Activated naive CD8-positive, alpha-beta T cell treated with anti-CD3 and anti-CD28 coated beads, Interleukin-2, amount 50 U/mL, for 24 hours (primary cell): Measurements from ENCODE around the gene MON1A.

ENCODE experiments used
- ATAC-seq: fragments of 150-1000 bp; cut with Tn5 transposase; one replicate; pipeline ENCODE4 v1.10.0; 2021
- DNase-seq: peaks from one replicate; pipeline ENCODE4 v3.0.0; 2021
- H3K27ac Mint-ChIP-seq: one replicate; pipeline ENCODE4 v1.8.0; 2021; ENCODE audit warnings: mild to moderate bottlenecking, mixed read lengths
- H3K27me3 Mint-ChIP-seq: one replicate; pipeline ENCODE4 v1.8.0; 2021; ENCODE audit warnings: mixed read lengths
- H3K36me3 Mint-ChIP-seq: one replicate; pipeline ENCODE4 v1.8.0; 2021; ENCODE audit warnings: low read depth, mixed read lengths
- H3K4me1 Mint-ChIP-seq: one replicate; pipeline ENCODE4 v1.8.0; 2021; ENCODE audit warnings: mixed read lengths
- H3K4me3 Mint-ChIP-seq: one replicate; pipeline ENCODE4 v1.8.0; 2021; ENCODE audit warnings: mild to moderate bottlenecking, moderate library complexity, mixed read lengths
- H3K9me3 Mint-ChIP-seq: one replicate; pipeline ENCODE4 v1.8.0; 2021; ENCODE audit warnings: mixed read lengths

Gene MON1A

DNA sequence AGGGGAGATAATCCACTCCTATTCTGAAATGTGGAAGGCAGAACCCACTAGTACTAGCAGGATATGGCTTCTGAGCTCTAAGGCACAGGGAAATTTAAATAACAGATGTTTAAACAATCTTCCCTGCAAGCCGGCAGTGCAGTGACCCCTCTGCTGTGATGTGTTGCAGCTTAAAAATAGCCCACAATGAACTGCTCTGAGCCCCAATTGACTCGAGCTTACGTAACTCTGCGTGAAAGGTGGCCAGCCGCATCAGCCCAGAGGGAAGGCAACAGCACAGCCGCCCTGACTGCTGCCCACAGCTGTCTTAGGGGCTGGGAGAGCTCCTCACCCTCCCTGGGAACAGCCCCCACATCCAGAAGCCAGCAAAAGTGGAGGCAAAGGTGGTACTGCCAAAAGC lies 47.4 kb downstream of the MON1A start:
- Mint-ChIP-seq H3K27ac (no peak overlapping the region), H3K9me3 (no peaks in the 10 kb centered on the region), H3K4me3 (no peak overlapping the region), H3K27me3 (no peaks in the 10 kb centered on the region), H3K36me3 (no peaks in the 10 kb centered on the region), H3K4me1 (no peaks in the 10 kb centered on the region)
- DNase-seq (no peak), ATAC-seq (no peak)

DNA sequence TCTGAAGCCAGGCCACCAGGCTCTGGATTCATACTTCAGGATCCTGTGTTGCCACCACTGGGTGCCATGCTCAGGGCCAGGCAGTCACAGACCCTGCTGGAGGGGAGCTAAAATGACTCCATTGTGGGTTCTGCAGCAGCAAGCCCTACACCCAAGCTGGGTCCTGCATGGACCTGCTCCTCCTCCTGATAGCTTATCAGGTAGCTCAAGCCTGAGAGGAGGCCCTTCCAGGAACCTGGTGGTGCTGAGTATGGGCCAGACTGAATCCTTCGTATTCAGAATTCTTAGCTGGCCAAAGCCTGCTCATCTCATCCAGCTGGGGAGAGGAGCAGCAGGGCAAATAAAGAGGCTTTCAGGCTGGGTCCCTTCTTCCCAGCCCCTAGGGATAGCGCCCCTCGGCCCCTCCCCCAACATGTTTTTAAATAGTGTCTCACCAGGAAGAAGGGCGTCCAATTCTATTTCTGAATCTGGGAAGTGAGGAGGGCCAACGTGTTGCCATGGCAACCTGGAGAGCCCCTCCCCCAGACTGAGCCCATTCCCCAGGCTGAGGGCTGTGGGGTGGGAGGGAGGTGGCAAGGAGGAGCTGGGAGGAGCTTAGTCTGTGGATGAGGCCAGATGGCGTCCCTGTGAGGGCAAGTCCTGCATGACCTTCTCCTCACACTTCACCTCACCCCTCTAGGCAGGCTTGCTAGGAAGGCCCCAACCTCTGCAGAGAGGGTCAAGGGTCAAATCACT lies 48.9 kb downstream of the MON1A start:
- Mint-ChIP-seq H3K4me3 (no peak overlapping the region), H3K27me3 (no peaks in the 10 kb centered on the region), H3K27ac (no peak overlapping the region), H3K9me3 (no peaks in the 10 kb centered on the region), H3K36me3 (no peaks in the 10 kb centered on the region), H3K4me1 (no peaks in the 10 kb centered on the region)
- ATAC-seq (no peak), DNase-seq (no peak)

DNA sequence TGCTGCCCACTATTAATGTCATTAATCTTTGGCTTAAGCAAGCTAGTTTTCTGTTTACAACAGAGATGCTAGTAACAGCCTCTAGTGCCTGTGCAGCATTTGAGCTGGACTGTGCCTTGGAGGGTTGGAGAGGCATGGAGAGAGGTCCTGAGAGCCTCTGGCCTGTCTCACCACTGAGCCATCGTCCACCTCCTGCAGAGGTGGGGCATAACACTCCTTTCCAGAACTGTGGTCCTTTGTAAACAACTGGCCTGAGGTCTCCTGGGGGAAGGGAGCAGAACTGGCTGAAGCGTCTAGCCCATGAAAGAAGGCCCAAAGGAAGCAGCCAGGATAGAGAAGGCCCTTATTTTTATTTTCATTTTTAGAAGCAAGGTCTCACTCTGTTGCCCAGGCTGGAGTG lies 49.9 kb downstream of the MON1A start:
- ATAC-seq (no peak), DNase-seq (no peak)
- H3K27ac Mint-ChIP-seq, result no peak overlapping the region
- no peaks in the 10 kb centered on the region for H3K9me3 Mint-ChIP-seq
- H3K27me3 Mint-ChIP-seq, result no peaks in the 10 kb centered on the region
- no peaks in the 10 kb centered on the region for H3K4me1 Mint-ChIP-seq
- no peak overlapping the region for H3K4me3 Mint-ChIP-seq
- no peaks in the 10 kb centered on the region for H3K36me3 Mint-ChIP-seq

DNA sequence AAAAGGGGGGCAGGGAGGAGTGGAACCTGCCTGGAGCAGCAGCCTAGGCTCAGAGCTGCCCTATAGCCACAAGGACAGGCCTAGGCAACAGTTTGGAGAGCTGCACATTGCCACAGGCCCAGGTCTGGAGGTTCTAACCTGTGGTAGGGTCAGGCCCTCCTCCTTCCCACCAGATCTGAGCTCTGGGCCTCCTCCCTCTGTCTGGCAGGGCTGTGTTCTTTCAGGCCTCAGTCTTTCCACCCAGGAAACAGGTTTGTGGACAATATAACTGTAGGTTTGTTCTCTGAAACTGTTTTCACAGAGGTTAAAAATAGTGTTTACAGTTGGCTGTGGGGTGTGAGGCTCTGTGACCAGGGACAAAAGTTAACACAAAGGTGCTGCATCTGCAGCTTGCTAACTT lies 50.9 kb downstream of the MON1A start:
- no peak overlapping the region for H3K4me3 Mint-ChIP-seq
- H3K36me3 Mint-ChIP-seq, result no peaks in the 10 kb centered on the region
- ATAC-seq (no peak), DNase-seq (no peak)
- no peaks in the 10 kb centered on the region for H3K4me1 Mint-ChIP-seq
- H3K27ac Mint-ChIP-seq, result no peak overlapping the region
- no peaks in the 10 kb centered on the region for H3K9me3 Mint-ChIP-seq
- no peaks in the 10 kb centered on the region for H3K27me3 Mint-ChIP-seq

DNA sequence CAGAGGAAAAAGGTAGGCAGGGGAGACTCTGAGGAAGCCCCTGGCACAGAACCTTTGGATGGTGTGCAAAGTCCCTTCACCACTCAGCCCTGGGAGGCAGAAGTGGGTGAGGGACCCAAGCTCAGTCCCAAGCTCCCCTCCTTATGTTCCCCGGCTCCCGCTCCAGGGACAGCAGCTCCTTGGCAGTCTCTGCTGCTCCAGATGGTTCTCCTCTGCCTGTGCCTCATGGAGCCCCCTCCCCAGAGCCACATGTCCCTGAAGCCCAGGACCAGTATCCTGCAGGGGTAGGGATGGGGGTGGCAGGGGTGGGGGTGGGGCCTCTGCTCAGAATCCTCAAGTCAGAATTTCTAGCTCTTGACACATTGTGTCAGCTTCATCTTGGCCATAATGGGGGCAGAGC lies 51.9 kb downstream of the MON1A start:
- no peaks in the 10 kb centered on the region for H3K27me3 Mint-ChIP-seq
- H3K27ac Mint-ChIP-seq, result no peak overlapping the region
- DNase-seq (no peak), ATAC-seq (no peak)
- H3K4me1 Mint-ChIP-seq, result peaks cover 7% of the 10 kb centered on the region
- no peaks in the 10 kb centered on the region for H3K36me3 Mint-ChIP-seq
- no peaks in the 10 kb centered on the region for H3K9me3 Mint-ChIP-seq
- no peak overlapping the region for H3K4me3 Mint-ChIP-seq

DNA sequence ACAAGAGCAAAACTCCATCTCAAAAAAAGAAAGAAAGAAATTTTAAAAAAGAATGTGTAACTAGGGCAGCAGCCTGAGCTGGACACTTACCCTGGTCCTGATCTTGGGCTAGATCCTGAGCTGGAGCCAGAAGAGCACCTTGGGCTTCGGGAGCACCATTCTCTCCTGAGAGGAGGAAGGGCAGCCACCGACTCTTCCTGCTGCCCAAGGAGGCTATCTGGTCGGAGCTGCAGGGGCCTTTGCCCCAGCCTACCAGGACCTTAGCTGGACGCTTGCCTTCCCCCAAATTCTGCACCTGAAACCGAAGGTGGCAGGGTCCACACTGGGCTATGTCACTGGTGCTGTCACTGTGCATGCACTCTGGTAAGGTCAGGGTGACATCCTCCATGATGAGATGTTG lies 53.0 kb downstream of the MON1A start:
- Mint-ChIP-seq H3K4me3 (no peak overlapping the region), H3K27me3 (no peaks in the 10 kb centered on the region), H3K9me3 (no peaks in the 10 kb centered on the region), H3K36me3 (no peaks in the 10 kb centered on the region), H3K4me1 (peaks cover 10% of the 10 kb centered on the region), H3K27ac (no peak overlapping the region)
- DNase-seq, result no peak
- ATAC-seq, result no peak

DNA sequence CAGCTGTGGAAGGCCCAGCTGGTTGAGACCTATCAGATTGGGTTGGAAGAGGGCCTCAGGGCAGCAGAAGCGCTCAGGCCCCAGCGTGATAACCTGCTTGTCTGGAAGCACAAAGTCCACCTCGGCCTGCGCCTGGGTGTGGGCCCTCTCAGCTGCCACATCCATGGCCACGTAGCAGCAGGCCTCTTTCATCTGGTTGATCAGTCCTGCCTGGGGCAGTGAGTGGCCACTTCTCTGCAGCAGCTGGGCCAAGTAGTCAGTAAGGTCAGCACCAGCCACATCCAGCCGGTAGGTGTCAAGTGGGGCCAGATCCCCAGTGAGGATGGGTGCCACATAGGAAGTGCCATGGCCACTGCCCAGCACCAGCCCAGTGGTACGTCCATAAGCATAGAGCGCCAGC lies 56.0 kb downstream of the MON1A start:
- Mint-ChIP-seq H3K4me1 (peaks cover 10% of the 10 kb centered on the region), H3K27ac (no peak overlapping the region), H3K9me3 (no peaks in the 10 kb centered on the region), H3K36me3 (no peaks in the 10 kb centered on the region), H3K4me3 (no peak overlapping the region), H3K27me3 (peaks cover 18% of the 10 kb centered on the region)
- DNase-seq, result no peak
- ATAC-seq, result no peak

DNA sequence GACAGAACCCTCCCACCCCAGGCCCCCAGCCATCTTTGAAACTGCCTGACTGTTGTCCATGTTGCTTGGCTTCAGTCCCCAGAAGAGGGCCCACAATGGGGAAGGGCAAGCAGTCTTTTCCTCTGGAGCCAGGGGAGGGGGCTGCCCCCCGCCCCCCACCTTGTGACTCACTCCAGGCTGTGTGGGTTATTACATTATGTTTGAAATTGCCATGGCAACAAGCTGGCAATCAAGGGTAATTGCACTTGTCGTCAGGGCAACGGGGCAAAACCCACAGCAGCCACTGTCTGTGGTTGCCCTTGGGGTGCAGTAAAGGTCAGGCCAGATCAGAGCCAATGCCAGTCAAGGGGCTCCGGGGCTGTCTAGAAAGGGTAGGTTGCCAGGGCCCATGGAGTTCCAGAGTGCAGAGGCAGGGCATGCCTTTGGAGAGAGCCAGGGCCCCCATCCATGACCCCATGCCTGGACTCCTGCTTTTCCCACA lies 56.8 kb downstream of the MON1A start:
- peak; percentile 51 for DNase-seq
- no peak overlapping the region for H3K4me3 Mint-ChIP-seq
- H3K27ac Mint-ChIP-seq, result peak overlapping the region; percentile 65
- peaks cover 10% of the 10 kb centered on the region for H3K4me1 Mint-ChIP-seq
- no peaks in the 10 kb centered on the region for H3K36me3 Mint-ChIP-seq
- peak; percentile 72 for ATAC-seq
- peaks cover 26% of the 10 kb centered on the region for H3K27me3 Mint-ChIP-seq
- H3K9me3 Mint-ChIP-seq, result no peaks in the 10 kb centered on the region

DNA sequence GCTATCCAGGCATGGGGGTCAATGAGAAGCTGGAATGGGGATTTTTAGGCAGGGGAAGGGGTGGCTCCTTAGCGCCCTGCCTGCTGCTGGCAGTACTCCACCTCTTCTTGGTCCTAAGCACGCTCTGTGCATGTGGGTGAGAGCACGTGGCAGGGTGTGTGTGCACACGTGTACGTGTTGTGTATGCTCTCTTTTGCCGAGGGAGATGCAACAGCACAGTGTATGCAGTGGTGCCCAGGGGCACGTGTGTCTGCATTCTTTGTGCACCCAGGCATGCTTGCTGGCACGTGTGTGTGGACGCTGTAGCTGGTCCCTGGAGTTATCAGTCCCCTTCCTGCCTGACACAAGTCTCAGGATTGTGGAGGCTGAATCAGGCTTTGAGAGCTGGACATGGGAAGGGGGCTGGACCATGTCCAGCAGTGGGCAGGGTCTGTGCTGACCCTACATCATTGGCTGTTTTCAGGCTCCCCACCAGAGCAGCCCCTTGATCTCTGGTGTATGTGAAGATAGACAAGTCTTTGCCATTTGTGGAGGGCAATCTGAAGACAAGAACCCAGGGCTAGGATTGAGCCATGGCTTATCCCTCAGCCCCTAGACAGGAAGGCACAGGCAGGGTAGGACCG lies 58.0 kb downstream of the MON1A start:
- no peak overlapping the region for H3K27ac Mint-ChIP-seq
- peaks cover 10% of the 10 kb centered on the region for H3K4me1 Mint-ChIP-seq
- H3K36me3 Mint-ChIP-seq, result no peaks in the 10 kb centered on the region
- ATAC-seq (no peak), DNase-seq (no peak)
- peaks cover 34% of the 10 kb centered on the region for H3K27me3 Mint-ChIP-seq
- no peak overlapping the region for H3K4me3 Mint-ChIP-seq
- H3K9me3 Mint-ChIP-seq, result no peaks in the 10 kb centered on the region

DNA sequence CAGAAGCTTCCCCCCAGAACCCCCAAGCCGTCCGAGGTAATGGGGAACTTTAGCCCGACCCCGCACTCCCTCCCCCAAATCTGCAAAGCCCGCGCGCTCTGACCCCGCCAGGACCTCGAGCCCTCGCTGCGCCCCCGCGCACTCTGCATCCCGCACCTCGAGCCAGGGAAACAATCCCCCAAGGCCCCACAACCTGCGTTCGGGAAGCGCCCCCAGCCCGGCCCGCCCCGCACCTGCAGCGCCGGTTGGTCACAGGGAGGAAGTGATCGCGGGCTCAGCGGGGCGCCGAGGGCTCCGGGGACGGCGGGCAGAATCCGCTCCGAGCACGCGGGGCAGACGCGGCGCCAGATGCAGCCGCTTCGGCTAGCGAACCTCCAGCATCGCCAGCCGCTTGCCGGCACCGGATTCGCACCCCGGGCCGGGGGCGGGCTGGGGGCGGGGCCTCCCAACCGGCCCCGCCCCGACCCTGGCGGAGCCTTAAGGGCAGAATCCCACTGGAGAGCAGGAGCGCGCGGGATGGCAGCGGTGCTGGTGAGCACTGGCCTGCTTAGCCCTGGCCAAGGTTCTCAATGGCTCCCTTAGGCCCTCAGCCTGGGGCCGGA lies 60.0 kb downstream of the MON1A start, which contains the start of gene CAMKV:
Gene CAMKV (minus strand): TSS at position 382 of the 602 bp plus-strand sequence. CDS start 7,518 bp downstream, outside the sequence.
- H3K4me3 Mint-ChIP-seq, result peak within 1 kb of the TSS; percentile 21
- no peak within 1 kb of the TSS for H3K27ac Mint-ChIP-seq

DNA sequence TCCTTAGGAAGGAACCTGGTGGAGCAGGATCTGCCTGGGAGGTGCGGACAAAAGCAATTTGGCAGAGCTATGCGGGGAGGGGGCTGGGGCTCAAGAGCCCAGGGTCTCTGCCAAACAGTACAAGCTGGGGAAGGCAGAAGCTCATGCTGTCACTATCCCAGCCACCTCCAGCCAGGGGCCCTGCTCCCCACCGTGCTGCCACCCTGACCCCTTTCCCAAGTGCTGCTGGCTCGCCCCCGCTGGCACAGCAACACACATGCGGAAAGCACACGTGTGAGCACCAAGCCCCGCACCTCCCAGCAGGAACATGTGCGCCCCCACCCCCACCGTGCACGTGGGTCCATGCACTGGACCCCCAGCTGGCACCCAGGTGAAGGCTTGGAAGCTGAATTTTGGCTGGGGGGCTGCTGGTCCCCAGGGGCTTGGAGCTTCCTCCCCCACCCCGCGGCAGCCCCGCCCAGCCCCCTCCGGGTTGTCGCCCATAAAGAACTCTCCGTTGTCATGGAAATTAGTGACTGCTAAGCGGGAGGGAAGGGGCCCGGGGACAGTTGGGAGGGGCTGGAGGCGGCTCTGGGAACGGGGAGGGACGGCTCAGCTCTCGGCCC lies 60.6 kb downstream of the MON1A start:
- Mint-ChIP-seq H3K4me1 (peaks cover 10% of the 10 kb centered on the region), H3K4me3 (peak overlapping the region; percentile 21), H3K27me3 (peaks cover 34% of the 10 kb centered on the region), H3K9me3 (no peaks in the 10 kb centered on the region), H3K27ac (no peak overlapping the region), H3K36me3 (no peaks in the 10 kb centered on the region)
- ATAC-seq, result no peak
- DNase-seq, result peak; percentile 9

More for the DNA sequence above, 60.0 kb downstream of the MON1A start, which contains the start of gene CAMKV:
- Mint-ChIP-seq H3K9me3 (no peaks in the 10 kb centered on the region), H3K27me3 (peaks cover 34% of the 10 kb centered on the region), H3K36me3 (no peaks in the 10 kb centered on the region), H3K4me1 (peaks cover 10% of the 10 kb centered on the region)
- ATAC-seq (peak; percentile 10), DNase-seq (peak; percentile 38)

DNA sequence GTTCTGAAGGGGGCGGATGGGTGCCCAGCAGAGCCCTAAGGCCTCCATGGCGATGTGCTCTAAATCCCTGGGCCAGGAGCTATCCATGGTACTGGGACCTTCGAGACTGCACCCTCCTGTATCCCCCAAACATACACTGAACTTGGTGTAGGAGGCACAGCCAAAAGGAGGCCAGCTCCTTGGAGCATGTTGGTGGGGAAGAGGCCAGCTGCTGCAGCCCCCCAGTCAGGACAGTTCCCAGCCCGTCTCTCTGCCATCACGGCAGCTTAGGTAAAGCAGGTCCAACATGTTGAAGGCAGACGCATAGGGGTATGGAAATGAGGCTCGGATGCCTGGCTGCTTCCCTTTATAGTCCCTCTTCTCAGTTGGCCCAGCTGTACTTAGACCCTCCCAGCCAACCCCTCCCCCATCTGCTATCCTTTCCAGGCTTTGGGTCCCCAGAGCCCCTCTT lies 61.7 kb downstream of the MON1A start:
- no peak for ATAC-seq

DNA sequence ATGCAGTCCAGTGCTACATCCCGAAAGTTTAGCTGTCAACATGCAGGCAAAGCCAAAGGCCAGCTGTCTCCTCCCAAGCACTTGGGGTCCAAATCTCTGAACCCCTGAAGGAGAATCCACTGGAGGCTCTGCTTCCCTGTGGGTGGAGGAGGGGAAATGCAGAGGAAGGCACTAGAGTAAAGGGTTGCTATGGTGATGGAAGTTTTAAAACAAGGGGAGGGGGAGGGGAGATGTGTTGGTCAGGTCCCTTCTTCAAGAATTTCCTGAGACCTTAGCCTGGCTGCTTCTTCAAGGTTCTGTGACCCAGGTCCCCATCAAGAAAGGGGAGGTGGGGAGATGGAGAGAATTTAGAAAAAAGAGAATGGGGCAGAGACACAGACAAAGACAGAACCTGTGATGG lies 62.2 kb downstream of the MON1A start:
- H3K4me1 Mint-ChIP-seq, result peaks cover 3% of the 10 kb centered on the region
- H3K4me3 Mint-ChIP-seq, result no peak overlapping the region
- no peaks in the 10 kb centered on the region for H3K36me3 Mint-ChIP-seq
- peaks cover 35% of the 10 kb centered on the region for H3K27me3 Mint-ChIP-seq
- no peak overlapping the region for H3K27ac Mint-ChIP-seq
- no peak for ATAC-seq
- H3K9me3 Mint-ChIP-seq, result no peaks in the 10 kb centered on the region
- DNase-seq, result no peak

More for the DNA sequence above, 61.7 kb downstream of the MON1A start:
- no peak overlapping the region for H3K27ac Mint-ChIP-seq
- peak; percentile 24 for DNase-seq
- H3K36me3 Mint-ChIP-seq, result no peaks in the 10 kb centered on the region
- no peaks in the 10 kb centered on the region for H3K9me3 Mint-ChIP-seq
- peak overlapping the region; percentile 6 for H3K4me3 Mint-ChIP-seq
- H3K4me1 Mint-ChIP-seq, result peaks cover 5% of the 10 kb centered on the region
- peaks cover 35% of the 10 kb centered on the region for H3K27me3 Mint-ChIP-seq

DNA sequence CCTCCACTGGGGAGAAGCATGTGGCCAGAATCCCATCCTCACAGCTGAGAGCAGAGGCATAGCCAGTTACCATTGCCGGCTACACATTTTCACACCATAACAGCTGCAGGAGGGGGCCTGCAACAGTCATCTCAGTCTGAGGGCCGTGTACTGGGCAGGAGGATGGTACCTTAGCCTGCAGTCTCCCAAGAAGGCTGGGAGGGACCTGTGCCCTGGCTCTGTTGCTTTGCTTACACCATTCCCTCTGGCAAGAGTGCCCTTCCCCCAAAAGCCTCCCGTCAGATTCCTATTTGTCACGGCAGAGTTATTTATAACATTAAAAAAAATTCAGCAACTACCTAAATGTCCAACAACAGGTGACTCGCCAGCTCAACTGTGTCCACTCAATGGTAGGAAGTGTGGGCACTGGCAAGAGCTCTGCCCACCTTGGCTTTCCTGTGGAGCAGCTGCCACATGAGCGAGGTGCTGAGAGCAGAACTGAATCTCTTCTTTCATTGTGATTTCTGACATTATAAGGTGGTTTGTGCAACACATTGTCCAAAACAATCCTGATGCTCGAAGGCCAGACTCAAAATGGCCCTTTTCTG lies 64.3 kb downstream of the MON1A start:
- H3K4me1 Mint-ChIP-seq, result no peaks in the 10 kb centered on the region
- H3K36me3 Mint-ChIP-seq, result no peaks in the 10 kb centered on the region
- H3K4me3 Mint-ChIP-seq, result no peak overlapping the region
- no peak overlapping the region for H3K27ac Mint-ChIP-seq
- peaks cover 29% of the 10 kb centered on the region for H3K27me3 Mint-ChIP-seq
- no peaks in the 10 kb centered on the region for H3K9me3 Mint-ChIP-seq
- ATAC-seq (no peak), DNase-seq (no peak)
